HEK293 (cell line): Measurements from ENCODE around the gene UCHL1.

Source experiments
- CTCF ChIA-PET: fragments of 350-600 bp; formaldehyde crosslinking; extraction: SDS; loops from one replicate; lab custom pipeline; 2021; ENCODE audit warnings: antibody characterized with exemption; lab: Yijun Ruan, JAX
- POLR2A ChIA-PET: fragments of 300-600 bp; formaldehyde crosslinking; extraction: SDS; loops from one replicate; lab custom pipeline; 2020; ENCODE audit warnings: antibody characterized with exemption, inconsistent platforms; lab: Yijun Ruan, JAX
- H3K27ac ChIP-seq: fragments of 200-500 bp; sonication (Bioruptor generic); 2 replicates; pipeline ENCODE4 v1.5.1; 2014; ENCODE audit warnings: low read depth, low read length, control low read depth, inconsistent platforms; ENCODE audit errors: extremely low read depth
- H3K36me3 ChIP-seq, 2 experiments: fragments of 200-500 bp in 1 of 2; sonication (Bioruptor generic) in 1 of 2; 1 replicate in 1 of 2; 2 replicates in 1 of 2; pipeline ENCODE4 v1.5.1; 2014 to 2017; ENCODE audit warnings: inconsistent platforms in 2 of 2, low read length in 2 of 2; ENCODE audit not compliant: control insufficient read depth in 2 of 2, insufficient read depth in 1 of 2
- H3K4me1 ChIP-seq: fragments of 200-500 bp; sonication (Bioruptor generic); 2 replicates; pipeline ENCODE4 v1.5.1; 2014; ENCODE audit warnings: mild to moderate bottlenecking, low read length, inconsistent platforms; ENCODE audit not compliant: control insufficient read depth, insufficient read depth
- H3K4me3 ChIP-seq: 2 replicates; pipeline ENCODE4 v1.5.1; 2011; ENCODE audit warnings: low read depth, mild to moderate bottlenecking, control low read depth, low read length, moderate library complexity
- H3K9me3 ChIP-seq: fragments of 200-500 bp; sonication (Bioruptor generic); 2 replicates; pipeline ENCODE4 v1.5.1; 2014; ENCODE audit warnings: low read depth, low read length, inconsistent platforms; ENCODE audit not compliant: control insufficient read depth, insufficient read depth
- INSM2 ChIP-seq: fragments of 450-650 bp; formaldehyde crosslinking; IDR thresholded peaks from 2 replicates; pipeline ENCODE4 v1.5.1; 2016; ENCODE audit warnings: missing biosample characterization, missing genetic modification characterization
- KLF1 ChIP-seq: fragments of 450-650 bp; formaldehyde crosslinking; IDR thresholded peaks from 2 replicates; pipeline ENCODE4 v1.5.1; 2016; ENCODE audit warnings: missing biosample characterization, missing genetic modification characterization
- KLF9 ChIP-seq: fragments of 450-650 bp; formaldehyde crosslinking; IDR thresholded peaks from 2 replicates; pipeline ENCODE4 v1.5.1; 2016; ENCODE audit warnings: missing biosample characterization, missing genetic modification characterization, low read depth
- MEIS1 ChIP-seq: sonication (generic); formaldehyde crosslinking; IDR thresholded peaks from 2 replicates; pipeline ENCODE4 v1.8.1; 2022; ENCODE audit warnings: missing genetic modification reagents, mild to moderate bottlenecking, borderline replicate concordance
- PATZ1 ChIP-seq: fragments of 450-650 bp; formaldehyde crosslinking; IDR thresholded peaks from 2 replicates; pipeline ENCODE4 v1.5.1; 2016; ENCODE audit warnings: missing biosample characterization, missing genetic modification characterization
- PRDM10 ChIP-seq: fragments of 450-650 bp; formaldehyde crosslinking; IDR thresholded peaks from 2 replicates; pipeline ENCODE4 v1.5.1; 2016; ENCODE audit warnings: missing biosample characterization, missing genetic modification characterization
- ZBTB10 ChIP-seq: fragments of 450-650 bp; formaldehyde crosslinking; IDR thresholded peaks from 2 replicates; pipeline ENCODE4 v1.5.1; 2016; ENCODE audit warnings: missing biosample characterization, missing genetic modification characterization
- ZBTB8A ChIP-seq: fragments of 450-650 bp; formaldehyde crosslinking; IDR thresholded peaks from 2 replicates; pipeline ENCODE4 v1.5.1; 2016; ENCODE audit warnings: missing biosample characterization, missing genetic modification characterization
- ZNF121 ChIP-seq: fragments of 450-650 bp; formaldehyde crosslinking; IDR thresholded peaks from 2 replicates; pipeline ENCODE4 v1.5.1; 2016; ENCODE audit warnings: missing biosample characterization, missing genetic modification characterization
- ZNF138 ChIP-seq: fragments of 450-650 bp; formaldehyde crosslinking; IDR thresholded peaks from 2 replicates; pipeline ENCODE4 v1.5.1; 2016; ENCODE audit warnings: missing biosample characterization, missing genetic modification characterization, borderline replicate concordance
- ZNF19 ChIP-seq: fragments of 450-650 bp; formaldehyde crosslinking; IDR thresholded peaks from 2 replicates; pipeline ENCODE4; 2016; ENCODE audit warnings: missing biosample characterization, missing genetic modification characterization, low read depth
- ZNF560 ChIP-seq: fragments of 450-650 bp; formaldehyde crosslinking; IDR thresholded peaks from 2 replicates; pipeline ENCODE4 v1.5.1; 2017; ENCODE audit warnings: missing biosample characterization, missing genetic modification characterization, borderline replicate concordance
- ZNF639 ChIP-seq: fragments of 450-650 bp; formaldehyde crosslinking; IDR thresholded peaks from 2 replicates; pipeline ENCODE4 v1.5.1; 2016; ENCODE audit warnings: missing biosample characterization, missing genetic modification characterization
- ZNF660 ChIP-seq: fragments of 450-650 bp; IDR thresholded peaks from 2 replicates; pipeline ENCODE4 v1.5.1; 2018; ENCODE audit warnings: missing biosample characterization, mild to moderate bottlenecking, missing genetic modification characterization
- ZNF692 ChIP-seq: fragments of 450-650 bp; formaldehyde crosslinking; IDR thresholded peaks from 2 replicates; pipeline ENCODE4 v1.5.1; 2016; ENCODE audit warnings: missing biosample characterization, missing genetic modification characterization

Gene UCHL1

GRCh38 chr4:41257257-41257901, 651 bp downstream of the UCHL1 start (continued):
- TF ChIP-seq ZBTB8A (tag by site-specific recombination) = peak; percentile 88
- TF ChIP-seq ZNF121 (tag by site-specific recombination) = no peak
- TF ChIP-seq INSM2 = no peak
- no peak for TF ChIP-seq MEIS1
- no peak for TF ChIP-seq ZNF560 (tag by site-specific recombination)
- TF ChIP-seq ZNF138 (tag by site-specific recombination) = no peak
- TF ChIP-seq ZBTB10 (tag by site-specific recombination) = no peak
- no peak for TF ChIP-seq ZNF639 (tag by site-specific recombination)
- peak; percentile 55; the same call in 1 of the 2 replicates for TF ChIP-seq PATZ1 (tag by site-specific recombination)
- TF ChIP-seq ZNF19 (tag by site-specific recombination) = no peak
- TF ChIP-seq KLF9 (tag by site-specific recombination) = peak; percentile 38; the same call in 1 of the 2 replicates

GRCh38 chr4:41257906-41258305, 1.2 kb downstream of the UCHL1 start:
- Histone ChIP-seq H3K36me3 (peaks cover 14 to 52% of the 10 kb centered on the region in 2 experiments), H3K27ac (peak overlapping the region; percentile 86; the same call in 1 of the 2 replicates), H3K4me3 (peak overlapping the region; percentile 50), H3K4me1 (no peaks in the 10 kb centered on the region)
- CTCF ChIA-PET = interaction anchor here (0.7 to 2.4 kb wide), 5 partner anchors 22 to 411 kb away, joined by 3 to 9 read pairs (median 5); partner anchors contain the start of gene APBB2
- TF ChIP-seq ZNF692 (tag by site-specific recombination) (no peak), PRDM10 (tag by site-specific recombination) (peak; percentile 7; the same call in 1 of the 2 replicates), KLF1 (tag by site-specific recombination) (peak; percentile 4; the same call in 1 of the 2 replicates), ZNF660 (tag by site-specific recombination) (no peak)
- TF ChIP-seq, all 188 proteins: peak for 2
- no peaks in the 10 kb centered on the region for H3K9me3 ChIP-seq
- POLR2A ChIA-PET = interaction anchor here (1.2 to 2.4 kb wide), 2 partner anchors 13 to 41 kb away, joined by 3 to 25 read pairs; no protein-coding TSS in a partner anchor
